Kidney epithelial cell (primary cell): ENCODE data around the gene AADACL2. TPM values are rescaled to one million over a fixed set of nuclear protein-coding genes. Genes with fewer than 3 reads are reported as not detected.

Source experiments
- DNase-seq: peaks from one replicate; pipeline ENCODE4 v3.0.0-alpha.2; 2010; ENCODE audit warnings: low read depth
- H3K27me3 ChIP-seq: 2 replicates; pipeline ENCODE4 v1.6.0; 2011; ENCODE audit warnings: low read length; ENCODE audit not compliant: control insufficient read depth, insufficient read depth
- H3K36me3 ChIP-seq: 2 replicates; pipeline ENCODE4 v1.5.1; 2011; ENCODE audit warnings: low read length; ENCODE audit not compliant: control insufficient read depth, insufficient read depth
- H3K4me3 ChIP-seq: 2 replicates; pipeline ENCODE4 v1.5.1; 2011; ENCODE audit warnings: low read depth, mild to moderate bottlenecking, control low read depth, low read length
- CTCF ChIP-seq: IDR thresholded peaks from 2 replicates; pipeline ENCODE4 v1.5.1; 2011; ENCODE audit warnings: mild to moderate bottlenecking, moderate library complexity, low read length, control low read depth, inconsistent platforms; ENCODE audit not compliant: insufficient read depth, poor library complexity, severe bottlenecking
- total RNA-seq: library from RNA; depleted of rRNA; stranded (reverse); fragments of >200 nt; gene quantifications from 2 replicates; pipeline ENCODE4 v1.2.3, GENCODE V29; 2015

The AADACL2 gene
- not detected in 2 replicates for total RNA-seq

- Histone ChIP-seq H3K27me3 (no peaks in the 10 kb centered on the region), H3K36me3 (no peaks in the 10 kb centered on the region), H3K4me3 (no peak within 1 kb of the TSS)
- TF ChIP-seq CTCF, result no peak
- no peak for DNase-seq
Measured at GRCh38 chr3:151733613-151734012, at the start of gene AADACL2. TSS of gene AADACL2 (plus strand) at chr3:151733927. CDS start at chr3:151734036, 109 bp downstream.

GRCh38 chr3:151684094-151684493, 49.6 kb upstream of the AADACL2 start:
- Histone ChIP-seq H3K4me3 (no peak overlapping the region), H3K27me3 (no peaks in the 10 kb centered on the region), H3K36me3 (no peaks in the 10 kb centered on the region)
- TF ChIP-seq CTCF, result no peak
- no peak for DNase-seq

GRCh38 chr3:151686257-151686656, 47.5 kb upstream of the AADACL2 start:
- no peak overlapping the region for H3K4me3 ChIP-seq
- H3K36me3 ChIP-seq, result no peaks in the 10 kb centered on the region
- DNase-seq, result peak; percentile 14
- TF ChIP-seq CTCF, result no peak
- no peaks in the 10 kb centered on the region for H3K27me3 ChIP-seq

- DNase-seq, result no peak
- Histone ChIP-seq H3K27me3 (no peaks in the 10 kb centered on the region), H3K36me3 (no peaks in the 10 kb centered on the region), H3K4me3 (no peak overlapping the region)
- TF ChIP-seq CTCF, result no peak
Measured at GRCh38 chr3:151687076-151687475, 46.7 kb upstream of the AADACL2 start.

- H3K36me3 ChIP-seq, result no peaks in the 10 kb centered on the region
- DNase-seq, result no peak
- TF ChIP-seq CTCF, result no peak
- no peak overlapping the region for H3K4me3 ChIP-seq
- no peaks in the 10 kb centered on the region for H3K27me3 ChIP-seq
Measured at GRCh38 chr3:151688571-151688970, 45.2 kb upstream of the AADACL2 start.

GRCh38 chr3:151690645-151691044, 43.1 kb upstream of the AADACL2 start:
- no peak for DNase-seq

More at GRCh38 chr3:151690645-151691044, 43.1 kb upstream of the AADACL2 start:
- no peak for TF ChIP-seq CTCF
- no peaks in the 10 kb centered on the region for H3K27me3 ChIP-seq
- no peak overlapping the region for H3K4me3 ChIP-seq
- no peaks in the 10 kb centered on the region for H3K36me3 ChIP-seq
